Measurements from ENCODE around the gene SNAPC5. TPM values are rescaled to one million over a fixed set of nuclear protein-coding genes. Genes with fewer than 3 reads are reported as not detected.
"Not testable (repeated sequence)": the region's sequence is repeated elsewhere in the genome, so short reads cannot be mapped to it uniquely, and the experiment has no call there.

Gene SNAPC5
- total RNA-seq, 4 donors from 2014 or later = 17.1 to 45.6 (median 24.6) TPM

DNA sequence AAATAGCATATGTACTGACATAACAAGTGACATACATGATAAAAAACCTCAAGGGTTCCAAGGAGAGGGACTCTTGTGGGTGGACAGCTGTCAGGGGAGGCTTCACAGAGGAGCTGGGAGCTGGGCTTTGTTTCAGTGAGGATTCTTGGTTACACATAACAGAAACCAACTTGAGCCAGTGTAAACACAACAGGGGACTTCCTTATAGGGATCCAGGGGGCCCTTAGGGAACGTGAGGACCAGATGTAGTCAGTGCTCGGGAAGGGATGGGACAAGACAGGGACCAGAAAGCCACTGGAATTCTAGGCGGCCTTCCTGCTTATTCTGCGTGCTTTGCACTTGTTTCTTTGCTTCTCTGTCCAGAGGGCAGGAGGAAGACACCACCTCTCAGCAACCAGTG, 34.9 kb downstream of the SNAPC5 start:
- Histone ChIP-seq H3K27me3 (no peaks in the 10 kb centered on the region), H3K4me3 (no peak overlapping the region), H3K9me3 (no peaks in the 10 kb centered on the region), H3K4me1 (no peaks in the 10 kb centered on the region), H3K36me3 (no peaks in the 10 kb centered on the region), H3K27ac (no peak overlapping the region)
- no peak for DNase-seq
- intact Hi-C loops (cut with DNase I; ENCODE audit: low total_unique reads) = no loop called here
- TF ChIP-seq, protein P1, sequence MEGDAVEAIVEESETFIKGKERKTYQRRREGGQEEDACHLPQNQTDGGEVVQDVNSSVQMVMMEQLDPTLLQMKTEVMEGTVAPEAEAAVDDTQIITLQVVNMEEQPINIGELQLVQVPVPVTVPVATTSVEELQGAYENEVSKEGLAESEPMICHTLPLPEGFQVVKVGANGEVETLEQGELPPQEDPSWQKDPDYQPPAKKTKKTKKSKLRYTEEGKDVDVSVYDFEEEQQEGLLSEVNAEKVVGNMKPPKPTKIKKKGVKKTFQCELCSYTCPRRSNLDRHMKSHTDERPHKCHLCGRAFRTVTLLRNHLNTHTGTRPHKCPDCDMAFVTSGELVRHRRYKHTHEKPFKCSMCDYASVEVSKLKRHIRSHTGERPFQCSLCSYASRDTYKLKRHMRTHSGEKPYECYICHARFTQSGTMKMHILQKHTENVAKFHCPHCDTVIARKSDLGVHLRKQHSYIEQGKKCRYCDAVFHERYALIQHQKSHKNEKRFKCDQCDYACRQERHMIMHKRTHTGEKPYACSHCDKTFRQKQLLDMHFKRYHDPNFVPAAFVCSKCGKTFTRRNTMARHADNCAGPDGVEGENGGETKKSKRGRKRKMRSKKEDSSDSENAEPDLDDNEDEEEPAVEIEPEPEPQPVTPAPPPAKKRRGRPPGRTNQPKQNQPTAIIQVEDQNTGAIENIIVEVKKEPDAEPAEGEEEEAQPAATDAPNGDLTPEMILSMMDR (IDR thresholded peaks at IDR 0.05) = no peak
- no peak for TF ChIP-seq POLR2A (IDR thresholded peaks at IDR 0.05)

DNA sequence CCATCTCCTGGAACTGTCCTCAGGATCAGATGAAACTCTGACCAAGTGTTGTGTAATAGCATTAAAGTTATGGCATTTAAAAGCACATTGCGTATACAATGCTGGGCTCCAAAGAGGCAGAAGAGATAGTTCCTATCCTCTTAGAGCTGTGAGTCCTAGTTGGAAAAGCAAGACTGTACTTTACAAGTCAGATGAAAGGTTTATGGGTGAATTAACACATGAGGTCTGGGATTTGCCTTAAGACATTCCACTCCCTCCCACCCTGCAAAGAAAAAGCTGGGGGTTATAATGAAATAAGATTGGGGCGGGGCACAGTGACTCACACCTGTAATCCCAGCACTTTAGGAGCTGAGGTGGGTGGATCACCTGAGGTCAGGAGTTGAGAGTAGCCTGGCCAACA, 35.6 kb downstream of the SNAPC5 start:
- no peak for DNase-seq
- Histone ChIP-seq H3K36me3 (no peaks in the 10 kb centered on the region), H3K4me3 (no peak overlapping the region), H3K27ac (no peak overlapping the region), H3K9me3 (no peaks in the 10 kb centered on the region), H3K27me3 (no peaks in the 10 kb centered on the region), H3K4me1 (no peaks in the 10 kb centered on the region)
- TF ChIP-seq POLR2A (IDR thresholded peaks at IDR 0.05) = no peak
- TF ChIP-seq, protein P1 (IDR thresholded peaks at IDR 0.05) = no peak
- intact Hi-C loops (cut with DNase I; ENCODE audit: low total_unique reads) = no loop called here

DNA sequence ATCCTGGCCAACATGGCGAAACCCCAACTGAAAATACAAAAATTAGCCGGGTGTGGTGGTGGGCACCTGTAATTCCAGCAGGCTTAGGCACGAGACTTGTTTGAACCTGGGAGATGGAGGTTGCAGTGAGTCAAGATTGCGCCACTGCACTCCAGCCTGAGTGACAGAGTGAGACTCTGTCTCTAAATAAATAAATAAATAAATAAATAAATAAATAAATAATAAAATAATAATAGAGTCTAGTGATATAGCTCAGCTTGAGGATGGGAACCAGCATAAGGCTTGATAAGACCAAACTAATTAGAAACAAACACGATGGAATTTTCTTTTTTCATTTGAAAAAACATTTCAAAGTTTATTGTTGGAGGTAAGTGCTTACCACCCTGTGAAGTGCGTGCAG, 36.3 kb downstream of the SNAPC5 start:
- intact Hi-C loops (cut with DNase I; ENCODE audit: low total_unique reads); H3K4me1 ChIP-seq; H3K27ac ChIP-seq; H3K9me3 ChIP-seq; H3K36me3 ChIP-seq; H3K4me3 ChIP-seq; H3K27me3 ChIP-seq; DNase-seq: not testable (repeated sequence)

DNA sequence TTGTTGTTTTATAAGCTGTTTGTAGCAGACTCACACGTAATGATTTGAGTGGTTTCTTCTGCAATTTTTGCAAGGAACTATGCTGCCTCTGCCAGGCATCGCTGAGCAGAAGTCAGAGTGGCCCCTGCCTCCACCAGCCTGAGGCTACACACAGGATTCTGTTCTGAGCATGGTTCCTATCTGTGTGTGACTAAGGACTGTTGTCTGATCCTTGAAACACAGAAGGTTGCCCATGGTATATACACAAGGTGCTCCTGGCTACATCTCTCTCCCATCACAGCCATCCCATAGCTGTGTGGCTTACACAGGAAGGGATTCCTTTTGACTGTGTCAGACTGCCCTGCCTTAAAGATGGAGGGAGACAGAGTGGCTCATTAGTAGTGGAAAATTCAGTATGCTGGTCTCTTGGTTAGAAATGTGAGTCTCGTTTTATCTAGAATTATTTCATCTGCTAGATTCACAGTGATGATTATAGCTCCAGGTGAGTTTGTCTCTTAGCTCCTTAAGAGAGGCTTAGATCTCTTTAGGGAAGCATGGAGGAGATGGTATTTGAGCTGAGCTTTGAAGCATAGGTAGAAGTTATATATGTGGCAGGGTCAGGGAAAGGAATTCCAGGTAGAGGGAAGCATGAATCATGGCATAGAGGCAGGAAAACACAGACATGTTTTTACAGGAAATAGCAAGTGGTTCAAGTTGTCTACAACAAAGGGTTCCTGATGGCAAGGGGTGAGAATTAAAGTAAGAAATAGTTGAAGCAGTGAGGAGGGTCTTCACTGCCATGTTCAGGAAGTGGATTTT, 37.5 kb downstream of the SNAPC5 start:
- DNase-seq = no peak
- intact Hi-C loops (cut with DNase I; ENCODE audit: low total_unique reads) = no loop called here
- Histone ChIP-seq H3K4me1 (no peaks in the 10 kb centered on the region), H3K9me3 (no peaks in the 10 kb centered on the region), H3K27me3 (no peaks in the 10 kb centered on the region), H3K4me3 (no peak overlapping the region), H3K36me3 (no peaks in the 10 kb centered on the region), H3K27ac (no peak overlapping the region)
- no peak for TF ChIP-seq POLR2A (IDR thresholded peaks at IDR 0.05)
- TF ChIP-seq, protein P1 (IDR thresholded peaks at IDR 0.05) = no peak

DNA sequence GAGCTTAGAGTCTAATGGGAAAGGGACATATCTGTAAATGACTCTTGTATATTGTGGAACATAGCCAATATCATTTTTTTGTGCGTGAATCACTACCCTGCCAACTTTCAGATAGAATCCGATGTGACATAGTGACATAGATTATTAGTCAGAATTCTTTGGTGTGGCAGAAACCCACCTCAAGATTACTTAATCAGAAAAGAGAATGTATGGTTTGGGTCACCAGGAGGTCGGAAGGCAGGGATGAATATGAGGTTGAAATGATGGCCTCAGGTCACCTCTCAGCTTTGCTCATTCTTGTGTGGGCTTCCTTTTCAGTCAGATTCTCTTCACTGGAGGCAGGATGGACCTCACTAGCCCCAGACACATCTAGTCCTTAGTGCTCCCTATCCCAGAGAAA, 41.4 kb downstream of the SNAPC5 start:
- Histone ChIP-seq H3K36me3 (no peaks in the 10 kb centered on the region), H3K27ac (no peak overlapping the region), H3K27me3 (no peaks in the 10 kb centered on the region), H3K9me3 (no peaks in the 10 kb centered on the region), H3K4me1 (no peaks in the 10 kb centered on the region), H3K4me3 (no peak overlapping the region)
- intact Hi-C loops (cut with DNase I; ENCODE audit: low total_unique reads) = no loop called here
- no peak for DNase-seq
- TF ChIP-seq, protein P1 (IDR thresholded peaks at IDR 0.05) = no peak
- TF ChIP-seq POLR2A (IDR thresholded peaks at IDR 0.05) = no peak
